Coronary artery (tissue), 2 donors: ENCODE results near the gene TREML1.
"Not testable (repeated sequence)": the region's sequence is repeated elsewhere in the genome, so short reads cannot be mapped to it uniquely, and the experiment has no call there.

Source experiments
- DNase-seq: peaks from one replicate; pipeline ENCODE4 v3.0.0-alpha.2; 2017; ENCODE audit warnings: low spot score
- H3K27ac ChIP-seq, 2 donors: fragments of 200-600 bp; sonication (generic); one replicate each; pipeline ENCODE4 v1.5.1; 2016 to 2019
- H3K4me3 ChIP-seq: fragments of 200-600 bp; sonication (generic); 2 replicates; pipeline ENCODE4 v1.5.1; 2016; ENCODE audit warnings: mild to moderate bottlenecking, moderate library complexity
- TF ChIP-seq, protein P1 (sequence below): fragments of 200-600 bp; sonication (generic); IDR thresholded peaks from one replicate; pipeline ENCODE4 v1.5.1; 2019; ENCODE audit warnings: antibody characterized with exemption

Gene TREML1

GRCh38 chr6:41122373-41122772, 31.8 kb downstream of the TREML1 start:
- no peak for DNase-seq
- Histone ChIP-seq H3K27ac (no peak overlapping the region), H3K4me3 (no peak overlapping the region)
- TF ChIP-seq, protein P1, sequence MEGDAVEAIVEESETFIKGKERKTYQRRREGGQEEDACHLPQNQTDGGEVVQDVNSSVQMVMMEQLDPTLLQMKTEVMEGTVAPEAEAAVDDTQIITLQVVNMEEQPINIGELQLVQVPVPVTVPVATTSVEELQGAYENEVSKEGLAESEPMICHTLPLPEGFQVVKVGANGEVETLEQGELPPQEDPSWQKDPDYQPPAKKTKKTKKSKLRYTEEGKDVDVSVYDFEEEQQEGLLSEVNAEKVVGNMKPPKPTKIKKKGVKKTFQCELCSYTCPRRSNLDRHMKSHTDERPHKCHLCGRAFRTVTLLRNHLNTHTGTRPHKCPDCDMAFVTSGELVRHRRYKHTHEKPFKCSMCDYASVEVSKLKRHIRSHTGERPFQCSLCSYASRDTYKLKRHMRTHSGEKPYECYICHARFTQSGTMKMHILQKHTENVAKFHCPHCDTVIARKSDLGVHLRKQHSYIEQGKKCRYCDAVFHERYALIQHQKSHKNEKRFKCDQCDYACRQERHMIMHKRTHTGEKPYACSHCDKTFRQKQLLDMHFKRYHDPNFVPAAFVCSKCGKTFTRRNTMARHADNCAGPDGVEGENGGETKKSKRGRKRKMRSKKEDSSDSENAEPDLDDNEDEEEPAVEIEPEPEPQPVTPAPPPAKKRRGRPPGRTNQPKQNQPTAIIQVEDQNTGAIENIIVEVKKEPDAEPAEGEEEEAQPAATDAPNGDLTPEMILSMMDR = no peak

DNA sequence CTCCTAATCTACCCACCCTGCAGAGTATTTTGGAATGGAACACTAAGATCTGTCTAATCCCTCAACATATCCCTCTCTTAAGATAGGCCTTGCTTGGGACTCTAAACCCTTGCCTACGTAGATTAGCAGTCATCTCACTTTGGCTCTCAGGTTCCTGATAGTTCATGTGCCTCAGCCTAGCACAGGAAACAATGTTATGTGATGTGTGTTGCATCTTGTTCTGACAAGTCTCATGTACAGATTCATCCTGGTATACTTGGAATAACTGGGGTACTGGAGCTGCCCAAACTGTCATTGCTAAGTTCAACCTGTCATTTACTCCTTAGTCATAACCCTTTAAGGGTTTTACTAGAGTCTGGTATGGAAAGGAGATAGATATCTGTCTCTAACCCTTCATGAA, 34.1 kb downstream of the TREML1 start:
- Histone ChIP-seq H3K27ac (no peak overlapping the region), H3K4me3 (no peak overlapping the region)
- DNase-seq = no peak
- TF ChIP-seq, protein P1 = no peak

DNA sequence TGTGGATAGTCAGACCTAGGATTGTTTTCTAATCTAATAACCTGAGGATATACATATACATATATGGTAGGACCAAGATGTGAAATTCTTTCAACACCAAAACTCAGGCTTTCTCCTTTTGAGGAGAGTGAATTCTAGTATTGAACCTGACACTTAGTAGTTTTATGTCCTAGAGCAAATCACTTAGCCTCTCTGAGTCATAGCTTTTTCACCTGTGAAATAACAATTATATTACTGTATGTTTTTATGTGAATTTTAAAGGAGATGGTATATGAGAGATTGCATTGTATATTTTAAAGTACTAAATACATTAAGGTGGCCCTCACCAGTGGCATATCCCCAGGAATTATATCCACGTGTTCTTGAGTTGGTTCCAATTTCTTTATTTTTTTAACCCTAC, 34.6 kb downstream of the TREML1 start:
- H3K4me3 ChIP-seq = no peak overlapping the region
- TF ChIP-seq, protein P1 = no peak

DNA sequence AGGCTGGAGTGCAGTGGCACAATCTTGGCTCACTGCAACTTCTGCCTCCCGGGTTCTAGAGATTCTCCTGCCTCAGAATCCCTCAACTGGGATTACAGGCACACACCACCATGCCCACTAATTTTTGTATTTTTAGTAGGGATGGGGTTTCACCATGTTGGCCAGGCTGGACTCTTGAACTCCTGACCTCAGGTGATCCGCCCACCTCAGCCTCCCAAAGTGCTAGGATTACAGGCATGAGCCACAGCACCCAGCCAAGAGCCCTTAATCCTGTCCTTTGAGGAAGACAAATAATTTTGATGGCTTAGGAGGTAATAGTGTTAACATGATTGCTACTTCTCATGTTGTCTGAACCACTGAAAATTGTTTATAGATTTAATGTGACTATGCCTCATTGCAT, 39.1 kb downstream of the TREML1 start:
- DNase-seq, H3K27ac ChIP-seq, H3K4me3 ChIP-seq: not testable (repeated sequence)

More for the DNA sequence above, 34.6 kb downstream of the TREML1 start:
- no peak for DNase-seq
- no peak overlapping the region for H3K27ac ChIP-seq

DNA sequence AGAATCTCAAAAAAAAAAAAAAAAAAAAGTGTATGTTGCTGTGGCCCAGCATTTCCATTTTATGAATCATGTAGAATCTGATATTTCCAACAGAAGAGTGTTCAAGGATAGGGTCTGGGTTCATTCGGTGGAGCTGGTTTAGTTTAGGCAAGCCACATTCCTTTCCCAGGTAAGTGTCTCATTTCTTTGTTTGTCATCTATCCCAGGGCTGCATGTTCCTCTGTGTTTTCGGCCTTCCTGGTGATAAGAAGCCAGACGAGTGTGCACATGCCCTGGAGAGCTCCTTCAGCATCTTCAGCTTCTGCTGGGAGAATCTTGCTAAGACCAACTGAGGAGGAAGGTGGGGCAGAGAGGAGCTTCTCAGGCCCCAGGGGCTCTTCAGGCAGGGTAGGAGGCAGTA, 43.1 kb downstream of the TREML1 start:
- no peak for DNase-seq
- no peak overlapping the region for H3K4me3 ChIP-seq
- TF ChIP-seq, protein P1 = no peak
- H3K27ac ChIP-seq = no peak overlapping the region

DNA sequence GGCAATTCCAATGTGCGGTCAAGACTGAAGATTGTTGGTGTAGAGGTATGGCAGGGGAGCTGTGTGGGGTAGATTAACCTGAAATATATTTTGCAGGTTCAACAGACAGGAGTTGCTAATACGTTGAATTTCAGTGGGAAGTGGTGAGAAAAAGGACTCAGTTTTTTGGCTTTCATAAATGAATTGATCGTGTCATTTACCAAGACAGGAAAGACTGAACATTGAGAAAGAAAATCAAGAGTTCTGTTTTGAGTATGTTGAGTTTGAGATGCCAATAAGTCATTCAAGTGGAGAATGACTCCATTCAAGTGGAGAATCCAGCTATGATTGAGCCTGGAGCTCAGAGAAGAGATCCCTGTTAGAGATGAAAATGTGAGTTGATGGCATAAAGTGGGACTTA, 50.3 kb downstream of the TREML1 start:
- no peak overlapping the region for H3K4me3 ChIP-seq
- no peak overlapping the region for H3K27ac ChIP-seq
- DNase-seq = no peak
- TF ChIP-seq, protein P1 = no peak

GRCh38 chr6:41100871-41101287, 53.3 kb downstream of the TREML1 start:
- TF ChIP-seq, protein P1 = no peak
- no peak overlapping the region for H3K27ac ChIP-seq
- no peak for DNase-seq
- H3K4me3 ChIP-seq = no peak overlapping the region
